GM23338 (cell line): ENCODE results near the gene MAMLD1.

Experiments used
- CREB1 ChIP-seq: fragments of 250-450 bp; sonication (Bioruptor Pico); IDR thresholded peaks from 2 replicates; pipeline ENCODE4 v1.5.0; 2020; ENCODE audit warnings: low read depth, mild to moderate bottlenecking, moderate library complexity
- CTCF ChIP-seq, 2 experiments: fragments of 200-600 bp in 1 of 2; sonication (generic) in 1 of 2; conservative IDR thresholded peaks; 2 replicates each; pipeline versions ENCODE4 v1.5.1 to v1.6.1; 2016 to 2017; ENCODE audit warnings: antibody characterized with exemption in 2 of 2, low read depth in 2 of 2, mild to moderate bottlenecking in 2 of 2, moderate library complexity in 1 of 2
- EZH2 ChIP-seq: fragments of 200-600 bp; sonication (generic); IDR thresholded peaks from one replicate; pipeline ENCODE4 v1.8.0; 2017; ENCODE audit warnings: antibody characterized with exemption, mild to moderate bottlenecking, low read depth; ENCODE audit not compliant: unreplicated experiment
- EZH2phosphoT487 ChIP-seq: fragments of 200-600 bp; sonication (generic); IDR thresholded peaks from one replicate; pipeline ENCODE4 v1.8.1; 2018; ENCODE audit warnings: antibody characterized with exemption; ENCODE audit not compliant: unreplicated experiment
- JUNB ChIP-seq: IDR thresholded peaks from one replicate; pipeline ENCODE4 v1.6.1; 2016; ENCODE audit warnings: antibody characterized with exemption; ENCODE audit not compliant: unreplicated experiment
- NANOG ChIP-seq: IDR thresholded peaks from 2 replicates; pipeline ENCODE4 v1.6.1; 2016; ENCODE audit warnings: antibody characterized with exemption, borderline replicate concordance
- POLR2AphosphoS5 ChIP-seq: IDR thresholded peaks from 2 replicates; pipeline ENCODE4 v1.6.1; 2016; ENCODE audit warnings: antibody characterized with exemption, low read depth
- REST ChIP-seq: IDR thresholded peaks from one replicate; pipeline ENCODE4 v1.6.1; 2018; ENCODE audit warnings: antibody characterized with exemption; ENCODE audit not compliant: unreplicated experiment
- STAT1 ChIP-seq: IDR thresholded peaks from one replicate; pipeline ENCODE4 v1.6.1; 2016; ENCODE audit warnings: antibody characterized with exemption; ENCODE audit not compliant: unreplicated experiment
- ZNF114 ChIP-seq: fragments of 250-450 bp; sonication (Bioruptor Pico); IDR thresholded peaks from 2 replicates; pipeline ENCODE4 v1.5.0; 2020; ENCODE audit warnings: mild to moderate bottlenecking, moderate library complexity
- ZNF331 ChIP-seq: fragments of 250-450 bp; sonication (Bioruptor Pico); IDR thresholded peaks from 2 replicates; pipeline ENCODE4 v1.5.0; 2020; ENCODE audit warnings: low read depth, mild to moderate bottlenecking, moderate library complexity

GRCh38 chrX:150533863-150534262, 170.7 kb downstream of the MAMLD1 start:
- no peak for TF ChIP-seq CTCF (conservative IDR thresholded peaks at IDR 0.05; ENCODE audit: low read depth in 2 of 2)
- no peak for TF ChIP-seq REST
- TF ChIP-seq POLR2AphosphoS5: no peak
- no peak for TF ChIP-seq EZH2
- no peak for TF ChIP-seq STAT1
- TF ChIP-seq ZNF331: no peak
- TF ChIP-seq EZH2phosphoT487: no peak
- TF ChIP-seq NANOG: no peak
- TF ChIP-seq CREB1 (CRISPR knock-in tag): no peak
- no peak for TF ChIP-seq JUNB
- TF ChIP-seq ZNF114 (CRISPR knock-in tag): no peak
